Activated CD4-positive, alpha-beta T cell treated with anti-CD3 and anti-CD28 coated beads for 1 hour (primary cell): ENCODE data around the gene NEU4.

ENCODE experiments used
- DNase-seq: peaks from one replicate; pipeline ENCODE4 v3.0.0-alpha.2; 2020

NEU4 gene

GRCh38 chr2:241835611-241836010 is 26.6 kb downstream of the NEU4 start:
- DNase-seq: no peak

GRCh38 chr2:241836292-241836691 is 27.3 kb downstream of the NEU4 start:
- DNase-seq: no peak

GRCh38 chr2:241837197-241837965 is 28.4 kb downstream of the NEU4 start:
- no peak for DNase-seq

DNA sequence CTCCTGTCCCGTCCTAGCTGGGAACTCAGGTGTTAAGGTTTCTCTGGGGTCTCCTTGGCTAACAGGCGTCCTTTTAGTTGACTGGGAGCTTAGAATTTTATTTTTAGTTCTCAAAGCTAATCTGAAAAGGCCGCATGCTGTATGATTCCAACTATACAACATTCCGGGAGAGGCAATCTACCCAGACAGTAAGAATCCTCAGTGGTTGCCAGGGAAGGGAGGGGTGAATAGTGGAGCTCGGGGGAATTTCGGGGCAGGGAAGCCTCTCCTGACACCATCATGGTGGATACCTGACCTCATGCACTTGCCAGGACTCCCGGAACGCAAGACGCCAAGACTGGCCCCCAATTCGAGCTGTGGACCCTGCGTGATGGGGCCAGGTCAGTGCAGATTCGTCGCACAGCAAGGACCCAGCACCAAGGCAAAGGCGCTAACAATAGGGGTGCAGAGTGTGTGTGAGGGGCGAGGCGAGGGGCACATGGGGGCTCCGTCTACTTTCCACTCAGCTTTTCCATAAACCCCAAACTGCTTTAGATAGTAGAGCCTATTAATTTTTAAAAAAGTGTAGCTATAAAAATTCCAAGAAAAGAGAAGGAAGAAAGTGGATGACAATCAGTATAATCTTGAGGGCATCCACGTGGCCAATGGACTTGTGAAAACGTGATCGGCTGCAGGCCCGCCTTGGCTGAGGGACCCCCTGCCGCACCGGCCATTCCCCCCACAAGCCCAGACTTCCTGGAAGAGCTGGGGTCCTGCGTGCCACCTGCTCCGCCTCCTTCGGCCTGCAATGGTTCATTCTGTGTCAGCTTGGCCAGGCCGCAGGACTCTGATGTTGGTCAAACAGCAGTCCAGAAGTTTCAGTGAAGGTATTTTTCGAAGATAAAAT is 32.4 kb downstream of the NEU4 start:
- no peak for DNase-seq

DNA sequence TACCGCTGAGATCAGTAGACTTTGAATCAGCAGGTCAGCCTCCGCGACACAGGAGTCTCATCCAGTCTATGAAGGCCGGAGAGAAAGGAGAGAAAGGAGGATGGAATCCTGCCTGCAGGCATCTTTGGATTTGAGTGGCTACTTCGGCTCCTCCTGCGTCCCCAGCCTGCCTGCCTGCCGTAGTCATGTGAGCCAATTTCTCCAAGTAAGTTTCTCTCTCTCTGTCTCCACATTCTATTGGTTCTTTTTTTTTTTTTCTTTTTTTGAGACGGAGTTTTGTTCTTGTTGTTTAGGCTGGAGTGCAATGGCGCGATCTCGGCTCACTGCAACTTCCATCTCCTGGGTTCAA is 33.0 kb downstream of the NEU4 start:
- no peak for DNase-seq

DNA sequence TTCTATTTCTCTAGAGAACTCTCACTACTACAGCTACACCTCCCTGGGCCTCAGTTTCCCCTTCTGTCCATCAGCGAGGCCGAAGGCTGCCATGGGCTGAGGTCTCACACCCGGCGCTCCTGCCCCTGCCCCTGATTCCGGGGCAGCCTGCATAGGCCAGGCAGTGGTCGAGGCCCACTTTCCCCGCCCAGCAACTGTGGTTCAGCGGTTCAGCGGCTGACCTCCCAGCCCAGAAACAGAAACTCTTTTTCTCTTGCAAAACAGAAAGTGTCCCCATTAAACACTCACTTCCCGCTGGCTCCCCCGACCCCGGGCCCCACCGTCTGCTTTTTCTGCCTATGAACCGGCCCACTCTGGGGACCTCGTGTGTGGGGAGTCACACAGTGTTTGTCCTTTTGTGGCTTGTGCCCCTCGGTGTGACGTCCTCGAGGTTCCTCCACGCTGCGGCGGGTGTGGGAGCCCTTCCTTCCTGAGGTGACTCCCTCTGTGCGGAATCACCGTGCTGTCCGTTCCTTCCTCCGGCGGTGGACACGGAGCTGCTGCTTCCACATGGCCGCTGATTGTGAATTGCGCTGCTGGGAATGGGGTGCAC is 33.7 kb downstream of the NEU4 start:
- DNase-seq: no peak

- DNase-seq: no peak
These were observed 34.5 kb downstream of the NEU4 start for GRCh38 chr2:241843321-241844065.

DNA sequence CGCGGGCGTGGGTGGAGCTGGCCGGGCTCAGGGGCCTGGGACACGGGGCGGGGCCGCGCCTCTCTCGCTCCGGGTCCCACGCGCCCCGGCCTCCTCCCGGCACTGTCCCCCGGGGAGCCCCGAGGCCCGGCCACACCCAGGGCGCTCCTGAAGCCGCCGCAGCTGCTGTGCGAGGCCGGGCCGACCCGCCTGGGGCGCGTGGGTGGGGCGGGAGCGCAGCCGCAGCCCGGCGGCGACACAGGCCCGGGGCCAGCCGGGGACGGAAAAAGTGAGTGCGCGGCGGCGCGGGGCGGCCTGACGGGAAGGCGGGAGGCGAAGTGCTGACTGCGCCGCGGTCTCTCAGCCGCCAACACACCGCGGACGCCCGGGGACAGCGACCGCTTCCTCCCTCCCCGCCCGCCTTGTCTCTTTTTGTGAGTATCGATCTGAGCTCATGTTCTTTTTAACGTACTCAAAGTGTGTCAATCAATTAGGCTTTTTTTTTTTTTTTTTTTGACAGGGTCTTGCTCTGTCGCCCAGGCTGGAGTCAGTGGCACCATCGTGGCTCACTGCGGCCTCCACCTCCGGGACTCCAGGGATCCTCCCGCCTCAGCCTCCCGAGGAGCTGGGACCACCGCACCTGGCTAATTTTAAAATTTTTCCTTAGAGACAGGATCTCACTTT is 35.2 kb downstream of the NEU4 start:
- peak; percentile 78 for DNase-seq

GRCh38 chr2:241844831-241845578 is 36.0 kb downstream of the NEU4 start:
- DNase-seq: no peak

DNA sequence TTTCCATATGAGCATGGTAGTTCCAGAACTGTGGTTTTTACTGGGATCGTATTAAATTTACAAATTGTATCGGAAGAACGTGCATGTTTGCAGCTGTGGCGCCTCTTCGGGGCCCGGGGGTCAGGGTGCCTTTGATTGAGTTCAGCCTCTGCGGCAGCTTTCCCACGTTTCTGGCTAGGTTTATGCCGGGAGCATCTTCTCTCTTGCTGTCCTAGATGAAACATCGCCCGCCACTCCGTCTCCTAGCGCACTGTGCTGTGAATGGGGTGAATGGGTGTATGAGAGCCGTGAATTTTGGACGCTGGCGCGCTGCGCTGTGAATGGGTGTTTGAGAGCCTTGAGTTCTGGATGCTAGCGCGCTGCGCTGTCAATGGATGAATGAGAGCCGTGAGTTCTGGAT is 37.4 kb downstream of the NEU4 start:
- no peak for DNase-seq

DNA sequence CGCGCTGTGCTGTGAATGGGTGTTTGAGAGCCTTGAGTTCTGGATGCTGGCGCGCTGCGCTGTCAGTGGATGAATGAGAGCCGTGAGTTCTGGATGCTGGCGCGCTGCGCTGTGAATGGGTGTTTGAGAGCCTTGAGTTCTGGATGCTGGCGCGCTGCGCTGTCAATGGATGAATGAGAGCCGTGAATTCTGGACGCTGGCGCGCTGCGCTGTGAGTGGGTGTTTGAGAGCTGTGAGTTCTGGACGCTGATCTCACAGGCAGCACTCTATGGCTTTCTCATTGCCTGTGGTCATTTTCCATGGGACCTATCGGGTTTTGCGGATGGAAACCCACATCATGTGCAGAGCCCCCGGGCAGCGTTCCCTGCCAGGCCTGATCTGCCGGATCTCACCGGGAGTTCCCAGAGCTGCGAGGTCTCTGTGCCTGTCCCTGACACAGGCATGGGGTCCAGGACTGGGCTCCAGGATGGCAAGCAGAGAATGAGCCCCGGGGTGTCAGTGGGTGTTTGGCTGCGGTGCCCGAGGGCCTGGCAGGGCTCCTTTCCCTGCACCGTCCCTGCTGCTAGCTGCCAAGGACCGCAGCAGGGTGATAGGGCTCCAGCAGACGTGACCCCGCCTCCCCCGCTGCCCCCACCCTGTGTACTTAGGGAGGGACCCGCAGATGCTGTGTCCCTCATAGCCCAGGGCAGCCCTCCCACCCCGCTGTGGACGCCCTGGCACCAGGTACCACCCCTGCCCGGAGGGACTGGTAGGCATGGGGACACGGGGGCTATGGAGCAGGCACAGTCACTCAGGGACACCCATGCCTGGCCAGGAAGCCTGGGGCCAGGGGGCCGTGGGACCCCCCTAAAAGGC is 40.0 kb downstream of the NEU4 start:
- no peak for DNase-seq

- DNase-seq: no peak
These were observed 40.9 kb downstream of the NEU4 start for GRCh38 chr2:241849616-241850543.

DNA sequence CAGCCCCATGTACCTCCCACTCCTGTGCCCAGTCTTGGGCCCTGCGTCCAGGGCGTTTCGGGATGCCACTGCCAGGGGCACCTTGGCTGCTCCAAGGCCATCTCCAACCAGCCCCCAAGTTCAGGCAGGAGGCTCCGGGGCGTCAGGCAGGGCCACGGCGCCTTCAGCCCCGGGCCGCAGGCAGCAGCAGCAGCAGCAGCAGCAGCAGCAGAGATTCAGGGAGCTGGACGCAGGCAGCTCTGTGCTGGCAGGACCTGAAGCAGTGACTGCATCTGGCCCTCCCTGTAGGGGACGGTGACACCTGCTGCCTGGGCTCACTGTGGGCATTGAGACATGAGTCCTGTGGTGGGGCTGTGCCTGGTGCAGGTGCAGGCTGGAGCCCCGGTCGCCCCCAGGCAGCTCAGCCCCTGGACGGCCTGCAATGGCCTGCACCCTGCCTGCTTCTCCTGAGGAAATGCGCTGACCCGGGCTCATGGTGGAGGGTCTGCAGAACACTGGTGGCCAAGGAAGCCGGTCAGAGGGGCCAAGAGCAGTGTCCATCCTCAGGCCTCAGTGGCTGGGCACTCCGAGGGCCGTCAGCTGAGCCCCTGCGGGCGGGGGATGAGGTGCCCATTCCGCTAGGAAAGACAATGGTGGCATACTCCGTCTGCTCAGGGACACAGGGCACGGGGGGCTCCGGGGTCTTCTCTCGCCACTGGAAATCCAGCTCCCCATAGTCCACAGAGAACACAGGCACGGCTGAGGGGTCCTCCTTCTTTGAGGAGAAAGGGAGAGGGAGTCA is 41.7 kb downstream of the NEU4 start:
- no peak for DNase-seq

DNA sequence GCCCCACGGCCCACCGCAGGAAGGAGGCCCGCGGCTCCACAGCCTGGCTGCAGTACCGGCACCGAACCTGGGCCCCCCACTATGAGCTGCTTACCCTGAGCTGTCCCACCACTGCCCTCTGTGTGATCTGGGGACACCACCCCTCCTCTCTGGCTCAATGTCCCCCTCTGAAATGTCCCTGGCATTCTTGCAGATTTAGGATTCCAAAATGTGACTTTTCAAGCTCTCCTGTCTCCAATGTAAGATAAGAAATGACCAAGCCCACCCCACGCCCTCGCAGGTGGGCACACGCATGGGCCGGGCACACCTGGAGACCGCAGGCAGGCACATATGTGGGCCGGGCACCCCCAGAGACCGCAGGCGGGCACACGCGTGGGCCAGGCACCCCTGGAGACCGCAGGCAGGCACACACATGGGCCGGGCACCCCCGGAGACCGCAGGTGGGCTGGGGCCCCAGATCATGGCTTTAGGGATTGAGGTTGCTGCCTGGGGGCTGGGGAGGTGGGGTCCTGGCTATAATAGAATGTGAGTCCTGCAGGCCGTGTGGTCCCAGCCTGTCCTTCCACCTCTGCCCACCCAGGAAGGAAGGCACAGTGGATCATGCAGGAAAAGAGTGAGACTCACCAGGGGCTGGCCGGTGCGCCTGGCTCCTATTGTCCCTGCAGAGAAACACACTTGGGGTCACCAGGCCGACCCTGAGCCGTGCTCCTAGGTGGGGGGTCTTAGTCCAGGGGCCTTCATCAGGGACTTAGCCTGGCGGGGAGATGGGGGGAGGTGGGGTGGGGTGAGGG is 42.5 kb downstream of the NEU4 start:
- DNase-seq: no peak

DNA sequence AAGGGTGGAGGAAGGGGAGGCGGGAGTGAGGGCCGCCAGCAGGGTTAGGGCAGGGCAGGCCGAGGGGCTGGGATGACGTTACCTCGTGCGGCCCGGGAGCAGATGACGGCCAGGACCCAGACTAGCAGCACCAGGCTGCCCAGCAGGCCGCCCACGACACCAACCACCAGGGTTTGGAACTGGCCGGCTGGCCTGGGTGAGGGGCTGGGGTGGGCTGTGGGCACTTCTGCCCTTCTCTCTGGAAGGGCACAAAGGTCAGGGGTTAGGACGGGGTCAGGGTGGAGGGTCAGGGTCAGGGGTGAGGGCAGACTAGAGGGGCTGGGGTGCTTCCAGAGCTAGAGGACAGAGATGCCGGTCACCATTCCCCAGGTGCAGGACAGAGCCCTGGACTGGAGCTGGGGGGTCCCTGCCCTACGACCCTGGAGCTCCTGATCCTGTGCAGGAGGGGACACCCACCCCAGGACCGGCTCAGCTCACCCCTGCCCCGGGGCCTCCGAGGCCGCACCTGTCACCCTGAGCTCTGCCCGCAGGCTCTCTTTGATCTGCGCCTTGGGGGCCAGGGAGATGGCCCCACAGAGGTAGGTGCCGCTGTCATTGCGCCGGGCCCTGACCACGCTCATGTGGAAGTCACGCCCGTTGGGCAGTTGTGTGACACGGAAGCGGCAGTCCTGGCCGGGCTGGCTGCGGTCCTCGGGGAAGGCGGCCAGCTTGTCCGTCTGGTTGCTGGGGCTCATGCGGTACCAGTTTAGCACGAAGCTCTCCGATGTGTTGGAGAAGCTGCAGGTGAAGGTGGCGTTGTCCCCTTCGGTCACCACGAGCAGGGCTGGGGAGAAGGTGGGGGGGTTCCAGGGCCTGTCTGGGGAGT is 43.4 kb downstream of the NEU4 start:
- peak; percentile 7 for DNase-seq

DNA sequence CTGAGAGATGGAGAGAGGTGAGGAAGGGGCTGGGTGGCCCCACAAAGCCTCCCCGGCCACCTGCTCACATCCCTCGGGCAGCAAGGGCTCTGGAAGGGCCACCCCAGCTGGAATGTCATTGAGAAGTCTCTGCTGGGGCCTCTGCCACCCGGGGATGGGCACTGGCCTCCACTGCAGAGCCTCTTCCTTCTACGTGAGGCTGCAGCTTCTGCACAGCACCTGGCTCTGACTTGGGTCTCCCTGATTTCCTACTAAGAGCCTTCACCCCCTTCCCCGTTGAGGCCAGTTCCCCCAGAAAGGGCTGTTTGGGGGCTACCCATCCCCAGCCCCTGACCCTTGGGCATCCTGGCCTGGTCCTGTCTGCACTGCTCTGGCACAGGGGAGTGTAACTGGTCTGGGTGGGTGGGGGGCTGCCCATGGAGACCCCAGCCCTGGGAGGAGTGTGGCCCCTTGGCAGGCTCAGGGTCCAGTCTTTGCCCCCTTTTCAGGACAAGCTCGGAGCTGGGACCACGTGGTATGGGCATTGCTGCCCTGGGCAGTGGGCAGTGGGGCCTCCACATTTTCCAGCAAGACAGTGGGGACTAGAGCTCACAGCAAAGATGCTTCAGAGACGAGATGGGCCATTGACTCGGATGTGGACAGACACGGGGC is 44.1 kb downstream of the NEU4 start:
- DNase-seq: no peak
